Amniotic epithelial cell (primary cell): ENCODE data around the gene SUPT7L.
"Not testable (repeated sequence)": the region's sequence is repeated elsewhere in the genome, so short reads cannot be mapped to it uniquely, and the experiment has no call there.

ENCODE experiments used
- DNase-seq: peaks from one replicate; pipeline ENCODE4 v3.0.0-alpha.2; 2010; ENCODE audit warnings: low read depth

SUPT7L gene

GRCh38 chr2:27638037-27638637 lies 25.3 kb downstream of the SUPT7L start:
- peak; percentile 87 for DNase-seq

- no peak for DNase-seq
Measured at GRCh38 chr2:27636766-27637165, 26.6 kb downstream of the SUPT7L start.

- no peak for DNase-seq
Measured at GRCh38 chr2:27634291-27634690, 29.1 kb downstream of the SUPT7L start.

- not testable (repeated sequence) for DNase-seq
Measured at GRCh38 chr2:27630257-27630656, 33.2 kb downstream of the SUPT7L start.

GRCh38 chr2:27628767-27629709 lies 34.4 kb downstream of the SUPT7L start, which contains the start of the genes CCDC121 and GPN1:
Gene CCDC121, minus strand, starts transcription at chr2:27629012. Its CDS starts 1,213 bp downstream, at chr2:27627799.
Gene GPN1, plus strand, starts transcription at chr2:27629050. Its CDS starts 9 bp downstream, at chr2:27629059.
- DNase-seq, result peak; percentile 90

- peak; percentile 96 for DNase-seq
Measured at GRCh38 chr2:27627963-27628766, 35.2 kb downstream of the SUPT7L start.

GRCh38 chr2:27626921-27627320 lies 36.5 kb downstream of the SUPT7L start:
- DNase-seq, result peak; percentile 39

GRCh38 chr2:27626323-27626722 lies 37.1 kb downstream of the SUPT7L start:
- DNase-seq, result not testable (repeated sequence)

GRCh38 chr2:27624943-27625342 lies 38.5 kb downstream of the SUPT7L start:
- no peak for DNase-seq

GRCh38 chr2:27622921-27623384 lies 40.5 kb downstream of the SUPT7L start:
- DNase-seq, result peak; percentile 84

GRCh38 chr2:27621524-27621923 lies 41.9 kb downstream of the SUPT7L start:
- no peak for DNase-seq

GRCh38 chr2:27615316-27615715 lies 48.1 kb downstream of the SUPT7L start:
- DNase-seq, result no peak

- no peak for DNase-seq
Measured at GRCh38 chr2:27613985-27614384, 49.4 kb downstream of the SUPT7L start.

- peak; percentile 50 for DNase-seq
Measured at GRCh38 chr2:27606611-27607010, 56.8 kb downstream of the SUPT7L start.
